Fibroblast of villous mesenchyme (primary cell): ENCODE measurements around the gene TBX19. TPM values are rescaled to one million over a fixed set of nuclear protein-coding genes. Genes with fewer than 3 reads are reported as not detected.

Source experiments
- DNase-seq: peaks from one replicate; pipeline ENCODE4 v3.0.0-alpha.2; 2010; ENCODE audit warnings: low read depth
- H3K4me3 ChIP-seq: 2 replicates; pipeline ENCODE4 v1.5.1; 2011; ENCODE audit warnings: low read depth, mild to moderate bottlenecking, low read length
- CTCF ChIP-seq: IDR thresholded peaks from 2 replicates; pipeline ENCODE4 v1.5.1; 2012; ENCODE audit warnings: low read depth, mild to moderate bottlenecking, low read length; ENCODE audit not compliant: insufficient read depth
- total RNA-seq: library from RNA; depleted of rRNA; stranded (reverse); fragments of >200 nt; gene quantifications from 2 replicates; pipeline ENCODE4 v1.2.3, GENCODE V29; 2012

The TBX19 gene
- total RNA-seq, 1 donor = 0.86 TPM

- DNase-seq = no peak
- no peak for TF ChIP-seq CTCF
- H3K4me3 ChIP-seq = no peak overlapping the region
These were observed 7.1 kb upstream of the TBX19 start for GRCh38 chr1:168273575-168273974.

- DNase-seq = no peak
- no peak for TF ChIP-seq CTCF
- H3K4me3 ChIP-seq = no peak overlapping the region
These were observed 1.4 kb upstream of the TBX19 start for GRCh38 chr1:168279253-168279652.

GRCh38 chr1:168281603-168282325 lies 1.1 kb downstream of the TBX19 start:
- DNase-seq = no peak
- no peak for TF ChIP-seq CTCF
- no peak overlapping the region for H3K4me3 ChIP-seq

GRCh38 chr1:168285521-168285790 lies 4.8 kb downstream of the TBX19 start:
- no peak for DNase-seq
- no peak overlapping the region for H3K4me3 ChIP-seq
- TF ChIP-seq CTCF = no peak

- no peak overlapping the region for H3K4me3 ChIP-seq
- TF ChIP-seq CTCF = no peak
- DNase-seq = no peak
These were observed 5.6 kb downstream of the TBX19 start for GRCh38 chr1:168285971-168286927.

GRCh38 chr1:168287237-168287664 lies 6.6 kb downstream of the TBX19 start:
- peak; percentile 28 for DNase-seq
- H3K4me3 ChIP-seq = no peak overlapping the region
- TF ChIP-seq CTCF = no peak
